Stimulated activated CD4-positive, alpha-beta T cell treated with anti-CD3 and anti-CD28 coated beads, Interleukin-15, amount 100 ng/mL, for 1 hour (primary cell): Measurements from ENCODE around the gene KDM5C.
"Not testable (repeated sequence)": the region's sequence is repeated elsewhere in the genome, so short reads cannot be mapped to it uniquely, and the experiment has no call there.

Experiments
- DNase-seq, 2 donors: peaks; one replicate each; pipeline ENCODE4 v3.0.0-alpha.2; 2020; ENCODE audit warnings: low read depth in 1 of 2, low spot score in 1 of 2

KDM5C gene

GRCh38 chrX:53194308-53194707 lies 30.7 kb downstream of the KDM5C start:
- DNase-seq = no peak

GRCh38 chrX:53193093-53193492 lies 31.9 kb downstream of the KDM5C start:
- no peak for DNase-seq

DNA sequence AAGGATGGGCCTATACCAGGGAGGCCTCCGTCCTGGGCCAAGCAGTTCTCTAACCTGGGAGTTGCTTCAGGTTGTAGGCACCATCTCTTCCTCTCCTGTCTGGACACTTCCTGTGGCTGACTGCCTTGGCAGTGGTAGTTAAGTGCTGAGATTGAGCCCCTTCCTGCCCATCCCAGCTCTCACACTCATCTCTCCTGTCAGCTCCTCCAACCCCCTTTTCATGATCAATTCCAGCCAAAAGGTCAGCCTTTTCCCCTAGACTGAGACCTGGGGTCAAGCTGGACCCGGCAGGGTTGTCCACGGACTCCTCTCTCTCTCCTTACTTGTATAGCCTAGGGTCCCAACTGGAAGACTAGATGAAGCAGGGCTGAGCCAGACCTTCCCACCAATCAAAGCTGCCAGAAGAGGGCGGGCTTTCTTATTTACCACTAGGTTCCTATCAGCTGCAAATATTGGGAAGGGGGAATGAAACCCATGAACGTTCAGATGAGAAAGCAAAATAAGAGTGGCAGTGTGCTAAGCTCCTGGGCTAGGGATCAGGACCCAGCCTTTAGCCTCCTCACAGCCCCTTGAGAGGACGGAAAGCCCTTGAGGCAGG lies 34.5 kb downstream of the KDM5C start:
- DNase-seq = no peak

DNA sequence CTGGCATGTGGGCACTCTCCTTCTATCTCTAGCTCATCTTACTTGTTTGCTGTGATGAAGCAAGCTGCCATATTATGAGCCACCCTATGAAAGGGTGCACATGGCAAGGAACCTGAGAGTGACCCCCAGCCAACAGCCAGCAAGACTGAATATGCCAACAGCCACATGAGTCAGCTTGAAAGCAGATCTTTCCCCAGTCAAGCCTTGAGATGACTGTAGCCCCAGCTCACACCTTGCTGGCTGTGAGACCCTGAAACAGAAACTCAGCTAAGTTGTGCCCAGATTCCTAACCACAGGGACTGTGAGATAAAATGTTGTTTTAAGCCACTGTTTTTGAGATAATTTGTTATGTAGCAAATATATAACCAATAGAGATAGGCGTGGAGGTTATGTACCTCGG lies 36.2 kb downstream of the KDM5C start:
- DNase-seq = no peak

DNA sequence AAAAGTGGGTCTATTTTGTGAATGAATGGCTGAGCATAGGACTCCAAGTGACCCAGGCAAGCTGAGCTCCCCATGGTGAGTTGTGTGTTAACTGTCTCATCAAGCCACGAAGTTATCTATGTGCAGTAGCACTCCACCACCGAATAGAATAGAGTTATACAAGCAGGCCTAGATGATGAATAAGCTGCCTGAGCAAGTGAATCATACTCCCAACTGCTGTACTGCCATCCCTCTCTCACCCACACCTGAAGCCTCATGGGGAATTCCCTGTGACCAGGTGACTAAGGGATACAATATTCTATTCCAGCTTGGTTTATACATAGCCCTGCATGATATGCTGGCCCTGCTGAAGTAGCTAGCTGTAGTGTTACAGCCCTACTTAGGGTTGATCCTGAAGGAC lies 38.7 kb downstream of the KDM5C start:
- DNase-seq = no peak

- DNase-seq = no peak
Observed at GRCh38 chrX:53184836-53185235, 40.2 kb downstream of the KDM5C start.

DNA sequence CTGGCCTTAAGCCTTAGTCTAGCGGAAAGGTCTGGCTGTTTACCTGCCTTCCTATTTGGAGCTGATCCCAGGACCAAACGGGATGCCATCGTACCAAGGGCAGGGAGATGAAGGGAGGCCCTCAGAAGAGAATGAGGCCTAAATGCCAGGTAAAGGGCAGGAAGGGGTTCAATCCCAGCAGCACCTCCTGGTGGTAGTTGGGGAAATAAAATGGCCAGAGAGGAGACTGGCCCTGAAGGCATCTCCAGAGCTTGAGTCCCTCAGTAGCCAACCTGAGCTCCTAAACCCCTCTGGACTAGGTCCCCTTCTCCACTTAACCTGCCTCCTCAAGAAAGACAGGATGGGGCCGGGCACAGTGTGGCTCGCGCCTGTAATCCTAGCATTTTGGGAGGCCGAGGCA lies 53.7 kb downstream of the KDM5C start:
- DNase-seq = no peak

GRCh38 chrX:53166103-53166502 lies 58.9 kb downstream of the KDM5C start:
- no peak for DNase-seq

- not testable (repeated sequence) for DNase-seq
Observed at GRCh38 chrX:53164566-53164965, 60.4 kb downstream of the KDM5C start.

DNA sequence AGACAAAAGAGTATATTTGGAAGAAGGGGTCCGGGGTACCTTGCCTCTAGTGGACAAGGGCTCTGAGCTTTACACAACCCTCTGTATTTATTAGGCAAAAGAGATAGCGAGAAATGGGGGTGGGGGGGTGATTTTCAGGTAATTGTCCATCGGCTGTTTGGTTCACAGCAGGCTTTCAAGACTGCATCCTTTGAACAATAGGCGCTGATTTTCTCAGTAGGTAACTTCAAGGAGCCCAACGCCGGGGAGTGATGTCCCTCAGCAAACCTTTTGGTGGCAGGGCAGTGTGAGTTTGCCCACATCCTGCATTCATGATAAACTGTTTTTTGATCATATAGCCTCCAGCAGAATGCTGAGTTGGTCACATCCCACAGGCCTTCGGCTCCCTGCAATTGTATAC lies 61.6 kb downstream of the KDM5C start:
- no peak for DNase-seq

- DNase-seq = no peak
Observed at GRCh38 chrX:53160297-53160983, 64.6 kb downstream of the KDM5C start.

DNA sequence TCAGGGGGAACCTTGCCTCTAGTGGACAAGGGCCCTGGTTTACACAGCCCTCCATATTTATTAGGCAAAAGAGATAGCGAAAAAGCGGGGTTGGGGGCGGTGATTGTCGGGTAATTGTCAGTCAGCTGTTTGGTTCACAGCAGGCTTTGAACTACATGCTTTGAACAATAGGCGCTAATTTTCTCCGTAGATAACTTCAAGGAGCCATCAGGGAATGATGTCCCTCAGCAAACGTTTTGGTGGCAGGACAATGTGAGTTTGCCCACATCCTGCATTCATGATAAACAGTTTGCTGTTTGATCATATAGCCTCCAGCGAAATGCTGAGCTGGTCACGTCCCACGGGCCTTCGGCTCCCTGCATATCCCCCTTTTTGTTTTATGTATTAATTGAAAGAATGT lies 65.8 kb downstream of the KDM5C start:
- DNase-seq = no peak

- no peak for DNase-seq
Observed at GRCh38 chrX:53156207-53156596, 68.8 kb downstream of the KDM5C start.

DNA sequence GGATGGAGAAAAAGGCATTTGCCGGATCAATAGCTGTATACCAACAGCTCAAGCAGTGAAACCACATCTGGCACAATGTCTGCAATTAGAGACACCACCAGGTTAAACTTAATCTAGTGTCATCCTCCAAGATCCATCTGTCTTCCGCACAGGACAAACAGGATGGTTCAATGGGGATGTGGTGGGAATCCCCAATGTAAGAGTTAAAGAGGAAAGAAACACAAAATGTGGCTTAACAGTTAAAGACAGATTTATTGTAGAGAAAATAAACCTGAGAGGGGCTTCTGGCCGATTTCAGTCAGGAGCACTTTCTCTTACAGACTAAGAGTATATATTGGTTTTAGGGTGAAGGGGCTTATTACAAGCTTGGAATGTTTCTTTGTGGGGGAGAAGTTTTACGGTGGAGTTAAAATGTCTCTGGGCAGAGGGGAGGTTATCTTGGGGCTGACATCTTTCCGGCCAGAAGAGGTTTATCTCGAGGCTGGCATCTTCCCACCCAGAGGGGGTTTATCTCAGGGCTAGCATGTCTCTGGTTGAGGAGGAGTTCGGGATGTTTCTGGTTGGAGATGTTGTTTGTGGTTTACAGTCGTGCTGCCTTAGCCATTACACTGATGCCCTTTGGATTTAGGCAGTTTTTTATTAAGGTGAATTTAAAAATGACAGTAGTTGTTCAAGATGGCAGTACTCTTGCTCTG lies 69.3 kb downstream of the KDM5C start:
- no peak for DNase-seq

- DNase-seq = no peak
Observed at GRCh38 chrX:53153581-53153980, 71.4 kb downstream of the KDM5C start.
